Parathyroid adenoma (tissue), 2 donors: ENCODE measurements around the gene GMPR.

ENCODE experiments used
- H2AFZ ChIP-seq: fragments of 300-600 bp; sonication (generic); one replicate; pipeline ENCODE4 v1.7.0; 2017; ENCODE audit warnings: antibody characterized with exemption, mild to moderate bottlenecking
- H3K27ac ChIP-seq: fragments of 300-600 bp; sonication (generic); one replicate; pipeline ENCODE4 v1.7.0; 2017
- H3K27me3 ChIP-seq: fragments of 300-600 bp; sonication (generic); one replicate; pipeline ENCODE4 v1.7.0; 2017; ENCODE audit warnings: low read length; ENCODE audit not compliant: control insufficient read depth, insufficient read depth
- H3K36me3 ChIP-seq: fragments of 300-600 bp; sonication (generic); one replicate; pipeline ENCODE4 v1.7.0; 2017; ENCODE audit warnings: low read length; ENCODE audit not compliant: control insufficient read depth, insufficient read depth
- H3K4me1 ChIP-seq: fragments of 300-600 bp; sonication (generic); one replicate; pipeline ENCODE4 v1.7.0; 2017; ENCODE audit warnings: control low read depth
- H3K4me2 ChIP-seq: fragments of 300-600 bp; sonication (generic); one replicate; pipeline ENCODE4 v1.7.0; 2017; ENCODE audit warnings: low read length
- H3K4me3 ChIP-seq: fragments of 300-600 bp; sonication (generic); one replicate; pipeline ENCODE4 v1.7.0; 2017; ENCODE audit warnings: low read depth, low read length
- H3K79me2 ChIP-seq: fragments of 300-600 bp; sonication (generic); one replicate; pipeline ENCODE4 v1.7.0; 2017; ENCODE audit warnings: control low read depth
- H3K9ac ChIP-seq: fragments of 300-600 bp; sonication (generic); one replicate; pipeline ENCODE4 v1.7.0; 2017; ENCODE audit warnings: mild to moderate bottlenecking
- H3K9me3 ChIP-seq: fragments of 300-600 bp; sonication (generic); one replicate; pipeline ENCODE4 v1.7.0; 2017; ENCODE audit warnings: low read length; ENCODE audit not compliant: control insufficient read depth
- CTCF ChIP-seq: fragments of 300-600 bp; sonication (generic); IDR thresholded peaks from one replicate; pipeline ENCODE4 v1.7.0; 2017; ENCODE audit warnings: antibody characterized with exemption, mild to moderate bottlenecking
- donor health status: primary hyperparathyroidism.

GMPR gene

DNA sequence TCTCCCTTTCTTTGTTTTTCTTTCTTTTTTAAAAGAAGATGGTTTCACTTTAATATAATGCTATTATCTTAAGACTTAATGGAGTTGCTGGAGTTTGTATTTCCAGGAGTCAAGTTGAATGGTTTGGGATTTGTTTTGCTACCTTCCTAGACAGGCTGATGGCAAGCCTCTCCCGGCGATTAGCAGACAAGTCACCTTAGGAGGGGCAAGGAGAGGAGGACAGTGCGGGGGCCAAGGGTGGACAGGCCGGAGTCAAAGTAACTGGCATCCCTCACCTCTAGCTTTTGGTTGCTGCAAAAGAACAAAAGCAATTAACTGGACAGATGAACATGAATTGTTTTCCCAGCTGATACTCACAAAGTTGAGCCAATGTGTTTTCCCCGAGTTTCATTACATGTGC lies 57.1 kb downstream of the GMPR start:
- no peak overlapping the region for H3K9ac ChIP-seq
- no peak overlapping the region for H3K27ac ChIP-seq
- no peak overlapping the region for H2AFZ ChIP-seq
- no peak overlapping the region for H3K4me2 ChIP-seq
- no peaks in the 10 kb centered on the region for H3K79me2 ChIP-seq
- H3K4me1 ChIP-seq = no peaks in the 10 kb centered on the region
- no peaks in the 10 kb centered on the region for H3K9me3 ChIP-seq
- no peak overlapping the region for H3K4me3 ChIP-seq
- TF ChIP-seq CTCF = no peak
- no peaks in the 10 kb centered on the region for H3K36me3 ChIP-seq
- no peaks in the 10 kb centered on the region for H3K27me3 ChIP-seq

DNA sequence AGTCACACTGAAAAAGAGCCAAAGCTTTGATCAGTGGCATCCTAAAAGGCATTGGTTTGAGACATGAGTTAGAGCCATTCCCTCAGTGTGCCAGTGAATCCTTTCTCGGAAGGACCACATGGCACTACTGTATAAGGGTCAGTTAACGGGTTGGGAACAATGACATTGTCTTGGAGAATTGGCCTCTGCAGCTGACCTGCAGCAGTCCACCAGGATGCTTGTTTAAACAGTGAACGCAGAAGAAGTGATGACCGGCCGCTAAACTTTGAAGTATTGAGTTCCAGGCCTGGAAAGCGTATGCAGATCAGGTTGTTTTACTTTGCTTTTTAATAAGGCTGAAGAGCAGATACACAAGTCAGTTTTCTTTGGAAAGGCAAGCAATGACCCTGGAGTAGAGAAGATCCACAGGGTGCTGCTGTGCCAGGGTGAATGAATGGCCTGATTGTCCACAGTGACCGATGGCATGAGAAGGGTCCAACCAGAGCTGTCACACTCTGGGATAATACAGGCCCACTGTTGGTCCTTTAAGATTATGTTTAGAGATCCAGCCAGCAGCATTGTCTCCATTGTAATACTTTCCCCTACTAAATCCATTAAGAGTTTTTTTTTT lies 57.8 kb downstream of the GMPR start:
- Histone ChIP-seq H3K4me3 (no peak overlapping the region), H3K9me3 (no peaks in the 10 kb centered on the region), H2AFZ (no peak overlapping the region), H3K4me1 (no peaks in the 10 kb centered on the region), H3K4me2 (no peak overlapping the region), H3K9ac (no peak overlapping the region), H3K27ac (no peak overlapping the region), H3K36me3 (no peaks in the 10 kb centered on the region), H3K27me3 (no peaks in the 10 kb centered on the region), H3K79me2 (no peaks in the 10 kb centered on the region)
- no peak for TF ChIP-seq CTCF

DNA sequence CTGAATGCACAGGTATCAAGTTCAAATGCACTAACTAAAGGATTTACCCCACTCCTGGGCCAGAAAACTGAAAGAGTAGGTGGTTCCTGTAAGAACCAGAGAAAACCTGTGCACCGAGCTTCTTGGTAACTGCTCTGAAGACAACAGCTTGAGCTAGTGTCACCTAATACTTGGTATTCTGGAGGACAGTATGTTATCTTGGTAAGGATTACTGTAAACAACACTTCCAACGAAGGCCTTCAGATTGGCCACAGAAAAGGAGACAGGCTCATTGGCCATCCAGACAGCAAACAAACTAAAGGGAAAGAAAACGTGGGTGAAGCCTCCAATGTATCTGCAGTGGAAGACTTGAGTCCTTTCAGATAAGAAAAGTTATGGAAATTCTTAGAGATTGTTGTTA lies 61.5 kb downstream of the GMPR start:
- Histone ChIP-seq H3K4me3 (no peak overlapping the region), H3K36me3 (no peaks in the 10 kb centered on the region)

GRCh38 chr6:16301511-16301910 lies 63.1 kb downstream of the GMPR start:
- no peaks in the 10 kb centered on the region for H3K27me3 ChIP-seq
- no peak overlapping the region for H3K4me2 ChIP-seq
- H2AFZ ChIP-seq = no peak overlapping the region
- no peaks in the 10 kb centered on the region for H3K79me2 ChIP-seq
- H3K36me3 ChIP-seq = no peaks in the 10 kb centered on the region
- H3K4me1 ChIP-seq = no peaks in the 10 kb centered on the region
- no peak overlapping the region for H3K27ac ChIP-seq
- no peak overlapping the region for H3K9ac ChIP-seq
- no peak for TF ChIP-seq CTCF
- no peaks in the 10 kb centered on the region for H3K9me3 ChIP-seq
- no peak overlapping the region for H3K4me3 ChIP-seq

More for the DNA sequence above, 61.5 kb downstream of the GMPR start:
- Histone ChIP-seq H3K9me3 (no peaks in the 10 kb centered on the region), H2AFZ (no peak overlapping the region), H3K79me2 (no peaks in the 10 kb centered on the region), H3K27me3 (no peaks in the 10 kb centered on the region), H3K27ac (no peak overlapping the region), H3K4me2 (no peak overlapping the region), H3K4me1 (no peaks in the 10 kb centered on the region), H3K9ac (no peak overlapping the region)
- no peak for TF ChIP-seq CTCF
